MM.1S (cell line): ENCODE results near the gene IVNS1ABP.

ENCODE experiments used
- EZH2phosphoT487 ChIP-seq: fragments of 300-600 bp; sonication (generic); IDR thresholded peaks from 2 replicates; pipeline ENCODE4 v1.6.1; 2018; ENCODE audit warnings: antibody characterized with exemption, low read length
- TF ChIP-seq, protein P1 (sequence below): fragments of 300-600 bp; sonication (generic); IDR thresholded peaks from 2 replicates; pipeline ENCODE4 v1.5.1; 2016; ENCODE audit warnings: antibody characterized with exemption, low read length, mixed read lengths

DNA sequence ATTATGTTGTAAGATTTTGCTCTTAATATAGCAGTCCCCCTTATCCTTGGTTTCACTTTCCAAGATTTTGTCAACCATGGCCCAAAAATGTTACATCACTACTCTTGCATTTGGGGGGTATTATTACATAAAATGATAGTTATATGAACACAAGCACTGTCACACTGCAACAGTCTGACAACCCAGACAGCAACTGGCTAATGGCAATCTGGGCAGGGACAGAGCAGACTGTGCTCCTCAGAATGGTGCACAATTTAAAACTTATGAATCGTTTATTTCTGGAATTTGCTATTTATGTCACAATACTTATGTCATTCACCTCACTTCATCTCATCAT is 2.1 kb upstream of the IVNS1ABP start:
- TF ChIP-seq, protein P1, sequence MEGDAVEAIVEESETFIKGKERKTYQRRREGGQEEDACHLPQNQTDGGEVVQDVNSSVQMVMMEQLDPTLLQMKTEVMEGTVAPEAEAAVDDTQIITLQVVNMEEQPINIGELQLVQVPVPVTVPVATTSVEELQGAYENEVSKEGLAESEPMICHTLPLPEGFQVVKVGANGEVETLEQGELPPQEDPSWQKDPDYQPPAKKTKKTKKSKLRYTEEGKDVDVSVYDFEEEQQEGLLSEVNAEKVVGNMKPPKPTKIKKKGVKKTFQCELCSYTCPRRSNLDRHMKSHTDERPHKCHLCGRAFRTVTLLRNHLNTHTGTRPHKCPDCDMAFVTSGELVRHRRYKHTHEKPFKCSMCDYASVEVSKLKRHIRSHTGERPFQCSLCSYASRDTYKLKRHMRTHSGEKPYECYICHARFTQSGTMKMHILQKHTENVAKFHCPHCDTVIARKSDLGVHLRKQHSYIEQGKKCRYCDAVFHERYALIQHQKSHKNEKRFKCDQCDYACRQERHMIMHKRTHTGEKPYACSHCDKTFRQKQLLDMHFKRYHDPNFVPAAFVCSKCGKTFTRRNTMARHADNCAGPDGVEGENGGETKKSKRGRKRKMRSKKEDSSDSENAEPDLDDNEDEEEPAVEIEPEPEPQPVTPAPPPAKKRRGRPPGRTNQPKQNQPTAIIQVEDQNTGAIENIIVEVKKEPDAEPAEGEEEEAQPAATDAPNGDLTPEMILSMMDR, result no peak
- TF ChIP-seq EZH2phosphoT487, result no peak
